ENCODE results near the gene PSMG3. TPM values are rescaled to one million over a fixed set of nuclear protein-coding genes. Genes with fewer than 3 reads are reported as not detected.

Gene PSMG3
- total RNA-seq, 1 experiment from 2014 or later, result 29.9 TPM

GRCh38 chr7:1554333-1555045, 15.3 kb downstream of the PSMG3 start:
- Histone ChIP-seq H3K36me3 (ENCODE audit: insufficient read depth, low read length) (no peaks in the 10 kb centered on the region), H2AFZ (ENCODE audit: low read length) (no peak overlapping the region), H3K9me2 (replicated peaks; ENCODE audit: insufficient read depth, low read length) (no peaks in the 10 kb centered on the region), H4K20me1 (ENCODE audit: insufficient read depth, low read depth, low read length) (no peaks in the 10 kb centered on the region), H3K4me2 (ENCODE audit: low read depth, low read length, poor library complexity, severe bottlenecking) (no peak overlapping the region), H3K27me3 (ENCODE audit: low read length) (no peaks in the 10 kb centered on the region), H3K4me1 (ENCODE audit: low read length) (no peaks in the 10 kb centered on the region), H3K4me3 (ENCODE audit: low read length) (no peak overlapping the region), H3K27ac (ENCODE audit: low read length) (no peak overlapping the region), H3K9me3 (ENCODE audit: low read length) (no peaks in the 10 kb centered on the region), H3K79me2 (ENCODE audit: low read length) (no peaks in the 10 kb centered on the region), H3K9ac (ENCODE audit: low read length) (no peak overlapping the region)
- DNase-seq, result no peak

GRCh38 chr7:1553512-1554210, 16.2 kb downstream of the PSMG3 start:
- Histone ChIP-seq H3K36me3 (ENCODE audit: insufficient read depth, low read length) (no peaks in the 10 kb centered on the region), H3K9me3 (ENCODE audit: low read length) (no peaks in the 10 kb centered on the region)

GRCh38 chr7:1552200-1552599, 17.6 kb downstream of the PSMG3 start:
- H2AFZ ChIP-seq (ENCODE audit: low read length), result no peak overlapping the region
- DNase-seq, result no peak
- no peaks in the 10 kb centered on the region for H3K79me2 ChIP-seq (ENCODE audit: low read length)
- no peaks in the 10 kb centered on the region for H3K4me1 ChIP-seq (ENCODE audit: low read length)
- H3K9ac ChIP-seq (ENCODE audit: low read length), result no peak overlapping the region
- no peak overlapping the region for H3K27ac ChIP-seq (ENCODE audit: low read length)
- no peaks in the 10 kb centered on the region for H3K9me2 ChIP-seq (replicated peaks; ENCODE audit: insufficient read depth, low read length)
- no peaks in the 10 kb centered on the region for H4K20me1 ChIP-seq (ENCODE audit: insufficient read depth, low read depth, low read length)
- H3K4me3 ChIP-seq (ENCODE audit: low read length), result no peak overlapping the region
- no peak overlapping the region for H3K4me2 ChIP-seq (ENCODE audit: low read depth, low read length, poor library complexity, severe bottlenecking)
- no peaks in the 10 kb centered on the region for H3K36me3 ChIP-seq (ENCODE audit: insufficient read depth, low read length)
- H3K9me3 ChIP-seq (ENCODE audit: low read length), result no peaks in the 10 kb centered on the region
- H3K27me3 ChIP-seq (ENCODE audit: low read length), result no peaks in the 10 kb centered on the region

More at GRCh38 chr7:1553512-1554210, 16.2 kb downstream of the PSMG3 start:
- Histone ChIP-seq H3K4me1 (ENCODE audit: low read length) (no peaks in the 10 kb centered on the region), H3K27ac (ENCODE audit: low read length) (no peak overlapping the region), H4K20me1 (ENCODE audit: insufficient read depth, low read depth, low read length) (no peaks in the 10 kb centered on the region), H3K9me2 (replicated peaks; ENCODE audit: insufficient read depth, low read length) (no peaks in the 10 kb centered on the region), H3K4me3 (ENCODE audit: low read length) (no peak overlapping the region), H2AFZ (ENCODE audit: low read length) (no peak overlapping the region), H3K27me3 (ENCODE audit: low read length) (no peaks in the 10 kb centered on the region), H3K4me2 (ENCODE audit: low read depth, low read length, poor library complexity, severe bottlenecking) (no peak overlapping the region), H3K9ac (ENCODE audit: low read length) (no peak overlapping the region), H3K79me2 (ENCODE audit: low read length) (no peaks in the 10 kb centered on the region)
- DNase-seq, result no peak

GRCh38 chr7:1550846-1551155, 19.0 kb downstream of the PSMG3 start:
- Histone ChIP-seq H3K4me1 (ENCODE audit: low read length) (no peaks in the 10 kb centered on the region), H3K4me3 (ENCODE audit: low read length) (no peak overlapping the region), H3K27me3 (ENCODE audit: low read length) (no peaks in the 10 kb centered on the region), H3K9ac (ENCODE audit: low read length) (no peak overlapping the region), H3K9me2 (replicated peaks; ENCODE audit: insufficient read depth, low read length) (no peaks in the 10 kb centered on the region), H3K4me2 (ENCODE audit: low read depth, low read length, poor library complexity, severe bottlenecking) (no peak overlapping the region), H2AFZ (ENCODE audit: low read length) (no peak overlapping the region), H3K79me2 (ENCODE audit: low read length) (no peaks in the 10 kb centered on the region), H4K20me1 (ENCODE audit: insufficient read depth, low read depth, low read length) (no peaks in the 10 kb centered on the region), H3K36me3 (ENCODE audit: insufficient read depth, low read length) (no peaks in the 10 kb centered on the region), H3K27ac (ENCODE audit: low read length) (no peak overlapping the region), H3K9me3 (ENCODE audit: low read length) (no peaks in the 10 kb centered on the region)
- DNase-seq, result no peak

GRCh38 chr7:1550005-1550845, 19.6 kb downstream of the PSMG3 start:
- no peak overlapping the region for H3K27ac ChIP-seq (ENCODE audit: low read length)
- H3K9me2 ChIP-seq (replicated peaks; ENCODE audit: insufficient read depth, low read length), result no peaks in the 10 kb centered on the region
- no peaks in the 10 kb centered on the region for H3K36me3 ChIP-seq (ENCODE audit: insufficient read depth, low read length)
- no peak overlapping the region for H2AFZ ChIP-seq (ENCODE audit: low read length)
- no peaks in the 10 kb centered on the region for H4K20me1 ChIP-seq (ENCODE audit: insufficient read depth, low read depth, low read length)
- H3K9ac ChIP-seq (ENCODE audit: low read length), result no peak overlapping the region
- H3K27me3 ChIP-seq (ENCODE audit: low read length), result no peaks in the 10 kb centered on the region
- H3K4me3 ChIP-seq (ENCODE audit: low read length), result no peak overlapping the region
- H3K9me3 ChIP-seq (ENCODE audit: low read length), result no peaks in the 10 kb centered on the region
- no peaks in the 10 kb centered on the region for H3K79me2 ChIP-seq (ENCODE audit: low read length)
- H3K4me2 ChIP-seq (ENCODE audit: low read depth, low read length, poor library complexity, severe bottlenecking), result no peak overlapping the region
- no peaks in the 10 kb centered on the region for H3K4me1 ChIP-seq (ENCODE audit: low read length)
- no peak for DNase-seq

- H3K9me3 ChIP-seq (ENCODE audit: low read length), result no peaks in the 10 kb centered on the region
Measured at GRCh38 chr7:1549357-1550004, 20.4 kb downstream of the PSMG3 start.

GRCh38 chr7:1548944-1549343, 20.9 kb downstream of the PSMG3 start:
- DNase-seq, result no peak
- no peaks in the 10 kb centered on the region for H3K9me2 ChIP-seq (replicated peaks; ENCODE audit: insufficient read depth, low read length)
- no peak overlapping the region for H3K4me3 ChIP-seq (ENCODE audit: low read length)
- no peaks in the 10 kb centered on the region for H3K27me3 ChIP-seq (ENCODE audit: low read length)
- no peaks in the 10 kb centered on the region for H3K36me3 ChIP-seq (ENCODE audit: insufficient read depth, low read length)
- no peak overlapping the region for H3K27ac ChIP-seq (ENCODE audit: low read length)
- no peaks in the 10 kb centered on the region for H3K79me2 ChIP-seq (ENCODE audit: low read length)
- H2AFZ ChIP-seq (ENCODE audit: low read length), result no peak overlapping the region
- no peak overlapping the region for H3K4me2 ChIP-seq (ENCODE audit: low read depth, low read length, poor library complexity, severe bottlenecking)
- no peaks in the 10 kb centered on the region for H3K9me3 ChIP-seq (ENCODE audit: low read length)
- H4K20me1 ChIP-seq (ENCODE audit: insufficient read depth, low read depth, low read length), result 0 out of 2 replicates have a peak, but pooled peaks cover 4% of the 10 kb centered on the region
- no peaks in the 10 kb centered on the region for H3K4me1 ChIP-seq (ENCODE audit: low read length)
- H3K9ac ChIP-seq (ENCODE audit: low read length), result no peak overlapping the region

More at GRCh38 chr7:1549357-1550004, 20.4 kb downstream of the PSMG3 start:
- H4K20me1 ChIP-seq (ENCODE audit: insufficient read depth, low read depth, low read length), result 0 out of 2 replicates have a peak, but pooled peaks cover 4% of the 10 kb centered on the region
- no peaks in the 10 kb centered on the region for H3K27me3 ChIP-seq (ENCODE audit: low read length)
- H3K4me3 ChIP-seq (ENCODE audit: low read length), result no peak overlapping the region
- H3K36me3 ChIP-seq (ENCODE audit: insufficient read depth, low read length), result no peaks in the 10 kb centered on the region
- no peak overlapping the region for H3K9ac ChIP-seq (ENCODE audit: low read length)
- H2AFZ ChIP-seq (ENCODE audit: low read length), result no peak overlapping the region
- no peak overlapping the region for H3K27ac ChIP-seq (ENCODE audit: low read length)
- H3K9me2 ChIP-seq (replicated peaks; ENCODE audit: insufficient read depth, low read length), result no peaks in the 10 kb centered on the region
- no peaks in the 10 kb centered on the region for H3K4me1 ChIP-seq (ENCODE audit: low read length)
- no peak for DNase-seq
- no peaks in the 10 kb centered on the region for H3K79me2 ChIP-seq (ENCODE audit: low read length)
- H3K4me2 ChIP-seq (ENCODE audit: low read depth, low read length, poor library complexity, severe bottlenecking), result no peak overlapping the region

GRCh38 chr7:1548438-1548831, 21.4 kb downstream of the PSMG3 start:
- no peaks in the 10 kb centered on the region for H3K36me3 ChIP-seq (ENCODE audit: insufficient read depth, low read length)
- no peaks in the 10 kb centered on the region for H3K4me1 ChIP-seq (ENCODE audit: low read length)
- H4K20me1 ChIP-seq (ENCODE audit: insufficient read depth, low read depth, low read length), result 0 out of 2 replicates have a peak, but pooled peaks cover 4% of the 10 kb centered on the region
- no peaks in the 10 kb centered on the region for H3K27me3 ChIP-seq (ENCODE audit: low read length)
- no peak overlapping the region for H3K4me2 ChIP-seq (ENCODE audit: low read depth, low read length, poor library complexity, severe bottlenecking)
- H3K9me3 ChIP-seq (ENCODE audit: low read length), result no peaks in the 10 kb centered on the region
- no peak overlapping the region for H2AFZ ChIP-seq (ENCODE audit: low read length)
- DNase-seq, result peak; percentile 61
- no peaks in the 10 kb centered on the region for H3K79me2 ChIP-seq (ENCODE audit: low read length)
- no peak overlapping the region for H3K4me3 ChIP-seq (ENCODE audit: low read length)
- no peak overlapping the region for H3K27ac ChIP-seq (ENCODE audit: low read length)
- no peak overlapping the region for H3K9ac ChIP-seq (ENCODE audit: low read length)
- no peaks in the 10 kb centered on the region for H3K9me2 ChIP-seq (replicated peaks; ENCODE audit: insufficient read depth, low read length)

All from Karpas-422 (cell line).